Stomach (tissue), 9 donors: Measurements from ENCODE around the gene CDK15. TPM values are rescaled to one million over a fixed set of nuclear protein-coding genes. Genes with fewer than 3 reads are reported as not detected.

Source experiments
- DNase-seq, 2 donors: peaks; one replicate each; pipeline versions ENCODE4 v3.0.0 to v3.0.0-alpha.2; 2013 to 2019
- H3K27ac ChIP-seq, 5 donors: fragments of 200-600 bp in 4 of 5; sonication (generic) in 4 of 5; one replicate each; pipeline ENCODE4 v1.5.1; 2013 to 2019; ENCODE audit warnings: mild to moderate bottlenecking in 1 of 5, moderate library complexity in 1 of 5
- H3K27me3 ChIP-seq, 3 donors: fragments of 200-600 bp; sonication (generic); one replicate each; pipeline ENCODE4 v1.5.1; 2017 to 2019; ENCODE audit warnings: mixed run types in 1 of 3
- H3K36me3 ChIP-seq, 4 donors: fragments of 200-600 bp; sonication (generic); 1 replicate in 3 of 4; 2 replicates in 1 of 4; pipeline ENCODE4 v1.5.1; 2016 to 2019
- H3K4me1 ChIP-seq, 4 donors: fragments of 200-600 bp; sonication (generic); one replicate each; pipeline ENCODE4 v1.5.1; 2016 to 2019
- H3K4me3 ChIP-seq, 4 donors: fragments of 200-600 bp; sonication (generic) in 3 of 4; one replicate each; pipeline ENCODE4 v1.5.1; 2016 to 2019; ENCODE audit warnings: mild to moderate bottlenecking in 1 of 4
- H3K9me3 ChIP-seq, 4 donors: fragments of 200-600 bp; sonication (generic); one replicate each; pipeline ENCODE4 v1.5.1; 2016 to 2019
- CTCF ChIP-seq, 7 experiments: fragments of 450-650 bp in 4 of 7; fragments of 200-600 bp in 3 of 7; sonication (generic) in 3 of 7; IDR thresholded peaks; one replicate each; pipeline ENCODE4 v1.5.1; 2016 to 2019; ENCODE audit warnings: antibody characterized with exemption in 7 of 7, control low read depth in 2 of 7, mild to moderate bottlenecking in 1 of 7
- EP300 ChIP-seq: sonication (generic); formaldehyde crosslinking; IDR thresholded peaks from one replicate; pipeline ENCODE4 v1.6.1; 2017; ENCODE audit warnings: antibody characterized with exemption
- POLR2A ChIP-seq, 4 donors: fragments of 450-650 bp; IDR thresholded peaks; one replicate each; pipeline ENCODE4 v1.6.1; 2016; ENCODE audit warnings: antibody characterized with exemption in 4 of 4, control low read depth in 2 of 4, mild to moderate bottlenecking in 1 of 4, moderate library complexity in 1 of 4
- POLR2AphosphoS5 ChIP-seq, 3 donors: sonication (generic); formaldehyde crosslinking; IDR thresholded peaks; one replicate each; pipeline ENCODE4 v1.6.1; 2016; ENCODE audit warnings: antibody characterized with exemption in 3 of 3
- WGBS, 5 donors: extraction: QIAGEN DNeasy Blood & Tissue Kit in 3 of 5; methylation state at CpG; one replicate each; pipeline versions ENCODE4 v1.1.5 to v1.1.7; 2013 to 2018; 5-methylcytosine and 5-hydroxymethylcytosine counted together
- intact Hi-C: fragments of 100-400 bp; cut with DNase I; formaldehyde crosslinking; loops from one replicate; pipeline ENCODE4 v1.15.1; 2023; ENCODE audit warnings: low total_unique reads
- polyA plus RNA-seq, 3 donors: library from polyadenylated mRNA; stranded (reverse); fragments of 200-250 nt; gene quantifications; one replicate each; pipeline ENCODE4 v1.2.3, GENCODE V29; 2013
- total RNA-seq, 5 donors: library from RNA; depleted of rRNA; stranded (reverse); fragments of >200 nt; gene quantifications; one replicate each; pipeline versions ENCODE4 v1.1.0 to v1.2.3, GENCODE V29; 2014 to 2016
- donor health status: healthy with polysubstance abuse.
- donor health status: Bipolar disorder and iron deficiency.
- donor health status: healthy.

CDK15 gene
- total and polyA plus RNA-seq, 8 donors = 0.08 to 24.1 (median 3.2) TPM; not detected in 2

DNA sequence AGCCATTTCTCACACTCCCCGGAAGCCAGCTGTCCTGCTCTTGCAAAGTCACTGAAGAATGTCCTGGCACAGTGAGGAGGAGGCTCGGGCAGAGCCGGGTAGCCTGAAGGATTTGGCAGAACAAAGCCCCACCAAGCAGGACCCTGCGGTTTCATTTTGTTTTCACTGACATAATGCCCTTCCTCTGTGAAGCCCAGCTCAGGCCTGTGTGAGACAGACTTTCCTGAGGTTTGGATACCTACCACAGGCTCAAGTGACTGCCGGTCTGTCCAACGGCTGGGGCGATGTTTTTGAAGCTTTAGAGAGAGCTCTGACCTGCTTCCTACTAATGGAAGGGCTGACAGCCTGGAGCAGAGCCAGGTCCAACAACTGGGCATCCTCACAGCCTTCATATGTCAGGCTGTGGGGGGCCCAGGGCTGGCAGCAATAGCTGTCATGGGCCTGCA, 127.5 kb downstream of the CDK15 start:
- peaks cover 0 to 13% (median 5%) of the 10 kb centered on the region in 4 donors for H3K9me3 ChIP-seq

DNA sequence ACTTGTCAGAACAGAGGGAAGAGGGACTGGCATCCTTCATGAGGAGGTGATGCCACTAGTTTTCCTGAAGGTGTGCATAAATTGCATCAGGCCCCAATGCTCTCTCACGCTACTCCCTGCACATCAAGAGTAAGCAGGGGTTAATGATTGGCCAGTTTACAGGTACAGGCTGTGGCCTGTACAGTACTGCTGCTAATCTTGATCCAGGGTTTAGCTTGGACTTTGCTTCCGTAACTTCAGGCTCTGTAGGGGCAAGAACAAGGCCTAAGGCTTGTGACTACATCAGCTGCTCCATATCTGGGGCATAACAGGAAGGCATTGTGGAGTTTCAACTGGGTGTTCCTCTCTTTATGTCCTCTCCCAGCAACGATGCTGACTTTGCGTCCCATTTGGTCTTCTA, 130.5 kb downstream of the CDK15 start:
- Histone ChIP-seq H3K9me3 (peaks cover 0 to 13% (median 5%) of the 10 kb centered on the region in 4 donors), H3K27me3 (peaks cover 0 to 5% (median 0%) of the 10 kb centered on the region in 3 donors), H3K4me1 (peaks cover 0 to 10% (median 0%) of the 10 kb centered on the region in 4 donors), H3K27ac (no peak overlapping the region), H3K36me3 (no peaks in the 10 kb centered on the region), H3K4me3 (no peak overlapping the region)
- DNase-seq = peak in 1 of 2 donors; percentile 74
- WGBS, 5 donors = 68 to 76% (median 74%) methylated on average over 4 of the region's 4 CpGs
- intact Hi-C loops = no loop called here
- TF ChIP-seq EP300 = no peak
- TF ChIP-seq POLR2A (IDR thresholded peaks at IDR 0.05) = no peak
- no peak for TF ChIP-seq CTCF (IDR thresholded peaks at IDR 0.05)
- no peak for TF ChIP-seq POLR2AphosphoS5 (IDR thresholded peaks at IDR 0.05)

More for the DNA sequence above, 127.5 kb downstream of the CDK15 start:
- Histone ChIP-seq H3K4me3 (no peak overlapping the region), H3K36me3 (no peaks in the 10 kb centered on the region), H3K4me1 (peaks cover 0 to 14% (median 0%) of the 10 kb centered on the region in 4 donors), H3K27ac (no peak overlapping the region), H3K27me3 (peaks cover 0 to 5% (median 0%) of the 10 kb centered on the region in 3 donors)
- peak in 1 of 2 donors; percentile 57 for DNase-seq
- 56 to 85% (median 70%) methylated on average over 7 of the region's 7 CpGs for WGBS, 5 donors
- intact Hi-C loops = no loop called here
- no peak for TF ChIP-seq POLR2AphosphoS5 (IDR thresholded peaks at IDR 0.05)
- TF ChIP-seq EP300 = no peak
- no peak for TF ChIP-seq CTCF (IDR thresholded peaks at IDR 0.05)
- no peak for TF ChIP-seq POLR2A (IDR thresholded peaks at IDR 0.05)

GRCh38 chr2:201937343-201937742, 131.0 kb downstream of the CDK15 start:
- no peaks in the 10 kb centered on the region for H3K36me3 ChIP-seq
- H3K4me1 ChIP-seq = peaks cover 0 to 5% (median 0%) of the 10 kb centered on the region in 4 donors
- H3K27me3 ChIP-seq = peaks cover 0 to 5% (median 0%) of the 10 kb centered on the region in 3 donors
- no peak overlapping the region for H3K27ac ChIP-seq
- TF ChIP-seq EP300 = no peak
- intact Hi-C loops = no loop called here
- WGBS, 5 donors = 96 to 98% (median 96%) methylated on average over 4 of the region's 4 CpGs
- no peak overlapping the region for H3K4me3 ChIP-seq
- DNase-seq = no peak
- H3K9me3 ChIP-seq = peaks cover 0 to 13% (median 5%) of the 10 kb centered on the region in 4 donors

- Histone ChIP-seq H3K4me3 (no peak overlapping the region), H3K9me3 (peaks cover 0 to 13% (median 5%) of the 10 kb centered on the region in 4 donors), H3K4me1 (no peaks in the 10 kb centered on the region), H3K36me3 (no peaks in the 10 kb centered on the region), H3K27ac (no peak overlapping the region), H3K27me3 (peaks cover 0 to 5% (median 0%) of the 10 kb centered on the region in 3 donors)
- WGBS, 5 donors = 77 to 95% (median 80%) methylated on average over 2 of the region's 2 CpGs
- no peak for DNase-seq
- intact Hi-C loops = no loop called here
- no peak for TF ChIP-seq EP300
- no peak for TF ChIP-seq CTCF (IDR thresholded peaks at IDR 0.05)
- TF ChIP-seq POLR2A (IDR thresholded peaks at IDR 0.05) = no peak
- no peak for TF ChIP-seq POLR2AphosphoS5 (IDR thresholded peaks at IDR 0.05)
Observed at GRCh38 chr2:201938156-201938775, 131.9 kb downstream of the CDK15 start.

DNA sequence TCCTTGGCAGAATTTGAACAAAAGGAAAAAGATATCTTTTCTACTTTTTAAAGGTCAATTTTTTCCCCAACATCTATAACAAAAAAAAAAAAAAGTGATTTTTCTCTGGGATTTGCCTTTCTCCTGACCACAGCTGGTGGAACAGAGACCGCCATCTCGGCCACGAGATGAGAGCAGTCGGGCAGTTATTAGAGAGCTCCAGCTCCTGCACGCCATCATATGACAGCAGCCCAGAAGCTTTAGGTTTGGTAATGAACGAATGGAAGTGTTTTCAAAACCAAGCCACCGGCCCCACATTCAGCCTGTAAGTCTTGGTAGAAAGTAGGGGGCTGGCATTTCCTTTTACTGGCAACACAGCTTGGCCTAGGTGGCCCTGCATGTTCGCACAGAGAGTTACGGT, 132.4 kb downstream of the CDK15 start:
- Histone ChIP-seq H3K4me3 (no peak overlapping the region), H3K27me3 (peaks cover 0 to 5% (median 0%) of the 10 kb centered on the region in 3 donors), H3K9me3 (peaks cover 0 to 13% (median 5%) of the 10 kb centered on the region in 4 donors), H3K4me1 (no peaks in the 10 kb centered on the region), H3K36me3 (no peaks in the 10 kb centered on the region), H3K27ac (no peak overlapping the region)
- WGBS, 5 donors = 92 to 99% (median 96%) methylated on average over 9 of the region's 9 CpGs
- intact Hi-C loops = no loop called here
- no peak for DNase-seq
- no peak for TF ChIP-seq POLR2A (IDR thresholded peaks at IDR 0.05)
- no peak for TF ChIP-seq EP300
- no peak for TF ChIP-seq POLR2AphosphoS5 (IDR thresholded peaks at IDR 0.05)
- TF ChIP-seq CTCF (IDR thresholded peaks at IDR 0.05) = no peak
